Brain microvascular endothelial cell (primary cell): Measurements from ENCODE around the gene MYPN.

Experiments used
- DNase-seq: peaks from one replicate; pipeline ENCODE4 v3.0.0-alpha.2; 2020
- H3K27ac ChIP-seq: fragments of 250-450 bp; sonication (Bioruptor Pico); 2 replicates; pipeline ENCODE4 v1.5.1; 2020; ENCODE audit warnings: mild to moderate bottlenecking, moderate library complexity
- H3K27me3 ChIP-seq: fragments of 250-450 bp; sonication (Bioruptor Pico); replicated peaks from 2 replicates; pipeline ENCODE4 v1.5.1; 2020; ENCODE audit warnings: mild to moderate bottlenecking
- H3K36me3 ChIP-seq: fragments of 250-450 bp; sonication (Bioruptor Pico); replicated peaks from 2 replicates; pipeline ENCODE4 v1.5.1; 2020; ENCODE audit warnings: mild to moderate bottlenecking
- H3K4me3 ChIP-seq: 2 replicates; pipeline ENCODE4 v1.5.1; 2011; ENCODE audit warnings: low read depth, mild to moderate bottlenecking, control low read depth, low read length, moderate library complexity
- CTCF ChIP-seq: IDR thresholded peaks from 2 replicates; pipeline ENCODE4 v1.5.1; 2011; ENCODE audit warnings: low read depth, mild to moderate bottlenecking, moderate library complexity, low read length, control low read depth, inconsistent platforms; ENCODE audit errors: missing control alignments
- in situ Hi-C: cut with HindIII; loops from 2 replicates; pipeline ENCODE4 v1.10.0; 2017; ENCODE audit warnings: low sequenced_read_pairs, low pct_ligation_motif_present

MYPN gene

DNA sequence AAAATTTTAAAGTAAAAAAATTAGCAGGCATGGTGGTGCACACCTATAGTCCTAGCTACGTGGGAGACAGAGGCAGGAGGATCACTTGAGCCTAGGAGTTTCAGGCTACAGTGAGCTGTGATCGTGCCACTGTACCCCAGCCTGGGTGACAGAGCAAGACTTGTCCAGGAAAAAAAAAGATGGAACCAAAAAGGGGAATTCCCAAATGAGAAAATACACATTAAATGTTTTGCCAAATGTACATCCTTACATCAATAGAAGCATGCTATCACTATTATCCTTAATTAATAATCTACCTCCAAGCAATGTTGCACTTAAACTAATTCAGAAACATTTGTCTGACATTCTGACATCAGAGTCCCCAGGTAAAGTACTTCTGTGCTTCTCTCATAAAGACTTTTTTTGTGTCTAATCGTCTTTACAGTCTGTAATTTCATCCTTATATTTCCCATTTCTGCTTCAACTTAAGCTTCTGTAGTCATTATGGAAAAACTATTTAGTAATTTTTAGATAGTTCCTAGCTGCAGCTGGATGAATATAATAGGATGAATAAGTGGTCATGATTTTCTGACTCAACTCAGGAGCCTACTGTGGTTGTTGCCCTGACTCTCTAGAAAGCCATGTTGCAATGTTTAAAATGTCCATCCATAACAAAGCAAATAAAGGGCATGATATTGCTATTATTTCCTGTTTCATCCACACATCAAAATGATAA lies 57.7 kb downstream of the MYPN start:
- H3K27me3 ChIP-seq: no peaks in the 10 kb centered on the region
- H3K27ac ChIP-seq: no peak overlapping the region
- H3K36me3 ChIP-seq: no peaks in the 10 kb centered on the region
- TF ChIP-seq CTCF: no peak
- in situ Hi-C loops: no loop called here
- no peak for DNase-seq
- no peak overlapping the region for H3K4me3 ChIP-seq

GRCh38 chr10:68167586-68168189 lies 58.4 kb downstream of the MYPN start:
- in situ Hi-C loops: no loop called here

DNA sequence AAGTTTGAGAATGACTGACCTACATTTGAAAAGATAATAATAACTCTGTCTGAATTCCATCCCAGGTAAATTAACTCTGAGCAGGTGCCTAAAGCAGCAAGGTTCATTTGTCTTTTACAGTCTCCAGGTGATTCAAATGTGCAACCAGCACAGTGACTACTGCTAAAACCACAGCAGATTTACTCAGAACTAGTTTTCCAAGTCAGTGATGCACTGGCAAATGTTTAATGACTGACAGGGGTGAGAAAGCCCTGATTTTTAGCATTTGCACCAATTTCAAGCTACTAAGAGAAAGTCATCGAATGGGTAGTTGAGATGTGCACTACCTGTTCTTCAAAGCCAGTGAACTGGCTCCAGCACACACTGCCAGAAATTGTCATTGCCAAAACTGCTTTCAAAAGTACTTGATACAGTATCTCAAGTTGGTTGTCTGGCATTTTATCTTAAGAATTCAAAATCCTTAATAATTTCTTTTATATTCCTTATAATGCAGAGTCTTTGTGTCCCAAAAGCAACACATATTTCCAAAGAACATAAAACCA lies 62.3 kb downstream of the MYPN start:
- no peak overlapping the region for H3K27ac ChIP-seq
- DNase-seq: no peak
- TF ChIP-seq CTCF: no peak
- in situ Hi-C loops: no loop called here
- H3K4me3 ChIP-seq: no peak overlapping the region
- H3K36me3 ChIP-seq: no peaks in the 10 kb centered on the region
- H3K27me3 ChIP-seq: no peaks in the 10 kb centered on the region

More at GRCh38 chr10:68167586-68168189, 58.4 kb downstream of the MYPN start:
- Histone ChIP-seq H3K4me3 (no peak overlapping the region), H3K36me3 (no peaks in the 10 kb centered on the region), H3K27ac (no peak overlapping the region), H3K27me3 (no peaks in the 10 kb centered on the region)
- no peak for TF ChIP-seq CTCF
- DNase-seq: no peak

GRCh38 chr10:68172324-68172723 lies 63.0 kb downstream of the MYPN start:
- in situ Hi-C loops: no loop called here
- H3K4me3 ChIP-seq: no peak overlapping the region
- TF ChIP-seq CTCF: no peak

DNA sequence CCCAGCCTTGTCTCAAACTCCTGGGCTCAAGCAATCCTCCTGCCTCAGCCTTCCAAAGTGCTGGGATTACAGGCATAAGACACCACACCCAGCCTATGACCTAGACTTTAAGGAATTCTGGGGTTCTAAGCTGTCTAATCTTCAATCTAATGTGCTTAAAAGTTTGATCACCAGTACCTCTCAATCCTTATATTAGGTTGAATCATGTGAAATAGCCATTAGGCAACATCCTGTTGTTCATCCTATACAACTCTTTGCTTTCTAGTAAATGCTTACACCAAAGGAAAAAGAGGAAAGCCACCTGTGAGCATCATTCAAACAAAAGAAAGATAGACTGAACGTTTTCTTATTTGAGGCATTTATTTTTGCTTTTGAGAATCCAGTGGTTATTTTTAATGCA lies 66.7 kb downstream of the MYPN start:
- Histone ChIP-seq H3K27ac (no peak overlapping the region), H3K27me3 (no peaks in the 10 kb centered on the region), H3K4me3 (no peak overlapping the region), H3K36me3 (no peaks in the 10 kb centered on the region)
- no peak for DNase-seq
- no peak for TF ChIP-seq CTCF
- in situ Hi-C loops: no loop called here

More at GRCh38 chr10:68172324-68172723, 63.0 kb downstream of the MYPN start:
- no peak overlapping the region for H3K27ac ChIP-seq
- H3K27me3 ChIP-seq: no peaks in the 10 kb centered on the region
- no peaks in the 10 kb centered on the region for H3K36me3 ChIP-seq
- DNase-seq: no peak
